Measurements from ENCODE around the gene KCNA10. TPM values are rescaled to one million over a fixed set of nuclear protein-coding genes. Genes with fewer than 3 reads are reported as not detected.
A peak's percentile ranks its signal among the peaks of the same experiment; 100 is the strongest.

Gene KCNA10
- total RNA-seq, 1 donor from 2014 or later, result not detected

DNA sequence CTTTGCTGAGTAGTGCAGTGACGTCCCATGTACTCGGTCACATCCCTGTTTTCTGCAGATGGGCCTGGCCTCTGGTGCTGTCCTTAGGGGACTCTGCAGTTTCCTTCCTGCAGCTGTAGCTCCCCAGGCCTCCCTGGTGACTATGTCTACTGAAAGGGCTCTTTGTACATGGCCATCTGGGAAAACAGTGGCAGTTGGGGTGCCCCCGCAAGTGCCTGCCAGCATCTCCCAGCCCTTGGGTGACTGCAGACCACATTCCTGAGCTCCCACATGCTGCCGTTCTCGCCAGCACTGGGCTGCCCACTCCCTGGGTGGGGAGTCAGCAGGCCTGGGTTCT is 37.5 kb upstream of the KCNA10 start:
- no peak for DNase-seq (ENCODE audit: low read depth)
- TF ChIP-seq, protein P1, sequence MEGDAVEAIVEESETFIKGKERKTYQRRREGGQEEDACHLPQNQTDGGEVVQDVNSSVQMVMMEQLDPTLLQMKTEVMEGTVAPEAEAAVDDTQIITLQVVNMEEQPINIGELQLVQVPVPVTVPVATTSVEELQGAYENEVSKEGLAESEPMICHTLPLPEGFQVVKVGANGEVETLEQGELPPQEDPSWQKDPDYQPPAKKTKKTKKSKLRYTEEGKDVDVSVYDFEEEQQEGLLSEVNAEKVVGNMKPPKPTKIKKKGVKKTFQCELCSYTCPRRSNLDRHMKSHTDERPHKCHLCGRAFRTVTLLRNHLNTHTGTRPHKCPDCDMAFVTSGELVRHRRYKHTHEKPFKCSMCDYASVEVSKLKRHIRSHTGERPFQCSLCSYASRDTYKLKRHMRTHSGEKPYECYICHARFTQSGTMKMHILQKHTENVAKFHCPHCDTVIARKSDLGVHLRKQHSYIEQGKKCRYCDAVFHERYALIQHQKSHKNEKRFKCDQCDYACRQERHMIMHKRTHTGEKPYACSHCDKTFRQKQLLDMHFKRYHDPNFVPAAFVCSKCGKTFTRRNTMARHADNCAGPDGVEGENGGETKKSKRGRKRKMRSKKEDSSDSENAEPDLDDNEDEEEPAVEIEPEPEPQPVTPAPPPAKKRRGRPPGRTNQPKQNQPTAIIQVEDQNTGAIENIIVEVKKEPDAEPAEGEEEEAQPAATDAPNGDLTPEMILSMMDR (conservative IDR thresholded peaks at IDR 0.05; ENCODE audit: low read depth, low read length), result no peak

DNA sequence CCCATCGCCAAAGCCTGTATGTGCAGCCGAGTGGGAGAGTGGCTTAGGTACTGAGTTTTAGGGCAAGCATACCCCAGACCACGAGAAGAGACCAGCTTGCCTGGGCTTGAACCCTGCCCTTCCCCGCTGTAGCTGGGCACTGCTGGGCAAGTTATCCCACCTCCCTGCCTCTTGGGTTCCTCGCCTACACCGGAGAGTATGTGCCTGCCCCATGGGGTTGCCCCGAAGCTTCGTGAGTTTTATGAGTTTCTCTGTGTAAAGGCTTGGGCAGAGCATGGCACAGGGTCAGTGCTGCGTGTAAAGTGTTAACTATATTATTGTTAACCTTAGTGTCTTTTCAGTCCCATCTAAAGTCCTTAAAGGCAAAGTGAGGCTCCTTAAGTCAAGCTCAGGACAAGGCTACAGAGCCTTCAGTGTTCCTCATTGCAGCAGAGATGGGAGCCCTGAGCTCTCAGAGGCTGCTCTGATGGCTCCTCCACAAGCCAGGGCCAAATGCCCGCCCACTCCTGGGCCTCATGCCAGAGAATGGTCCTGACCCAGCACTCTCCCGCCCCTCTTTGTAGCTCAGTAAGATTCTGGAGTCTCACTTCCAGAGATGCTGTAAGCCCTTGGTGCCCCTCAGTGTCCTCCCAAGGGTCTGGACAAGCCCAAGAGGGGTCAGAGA is 37.0 kb upstream of the KCNA10 start:
- TF ChIP-seq, protein P1 (conservative IDR thresholded peaks at IDR 0.05; ENCODE audit: low read depth, low read length), result no peak
- DNase-seq (ENCODE audit: low read depth), result no peak
- no peak overlapping the region for H3K4me3 ChIP-seq (ENCODE audit: low read depth, low read length)

More for the DNA sequence above, 37.5 kb upstream of the KCNA10 start:
- no peak overlapping the region for H3K4me3 ChIP-seq (ENCODE audit: low read depth, low read length)

GRCh38 chr1:110554871-110555801 is 36.2 kb upstream of the KCNA10 start:
- no peak for DNase-seq (ENCODE audit: low read depth)
- no peak overlapping the region for H3K4me3 ChIP-seq (ENCODE audit: low read depth, low read length)
- TF ChIP-seq, protein P1 (conservative IDR thresholded peaks at IDR 0.05; ENCODE audit: low read depth, low read length), result peak; percentile 52

DNA sequence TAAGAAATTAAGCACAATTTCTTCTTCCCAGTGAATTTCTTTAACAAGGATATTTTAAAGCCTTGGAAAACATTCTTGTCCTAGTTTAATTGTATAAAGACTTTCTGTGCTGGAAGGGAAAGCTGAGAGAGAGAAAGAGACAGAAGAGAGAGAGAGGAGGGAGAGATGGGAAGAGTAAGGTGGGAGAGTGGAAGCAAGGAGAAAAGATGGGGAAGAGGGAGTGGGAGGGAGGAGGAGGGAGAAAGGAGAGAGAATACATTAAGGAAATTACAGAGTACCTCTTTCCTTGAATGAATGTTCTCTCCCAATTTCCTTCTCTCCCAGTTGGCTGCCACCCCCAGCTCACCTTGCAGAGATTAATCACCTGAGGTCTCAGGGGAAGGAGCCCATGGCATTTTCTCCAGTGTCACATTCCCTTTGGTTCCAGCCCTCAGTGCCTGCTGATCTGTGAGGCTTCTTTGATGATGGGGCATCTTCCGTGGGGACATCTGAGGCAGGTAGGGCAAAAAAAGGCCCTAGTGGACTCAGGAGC is 32.4 kb upstream of the KCNA10 start:
- no peak for DNase-seq (ENCODE audit: low read depth)
- TF ChIP-seq, protein P1 (conservative IDR thresholded peaks at IDR 0.05; ENCODE audit: low read depth, low read length), result no peak
- no peak overlapping the region for H3K4me3 ChIP-seq (ENCODE audit: low read depth, low read length)

DNA sequence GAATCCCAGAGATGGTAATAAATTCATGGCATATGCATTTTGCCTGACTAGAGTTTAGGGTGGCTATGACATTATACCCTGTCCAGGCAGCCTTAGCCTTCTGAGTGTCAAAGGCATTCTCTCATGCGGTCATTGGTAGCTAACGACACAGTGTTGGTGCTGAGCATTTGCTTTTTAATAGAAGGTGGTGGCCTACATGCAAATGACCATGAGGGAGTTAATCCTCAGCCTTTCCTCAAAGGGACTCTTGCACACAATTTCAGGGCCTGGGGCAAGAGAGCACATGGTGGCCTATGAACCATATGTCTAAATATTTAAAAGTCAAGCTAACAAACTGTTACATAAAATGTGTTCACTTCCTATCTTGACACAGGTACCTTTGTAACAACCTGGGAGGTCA is 30.9 kb upstream of the KCNA10 start:
- TF ChIP-seq, protein P1 (conservative IDR thresholded peaks at IDR 0.05; ENCODE audit: low read depth, low read length), result no peak
- DNase-seq (ENCODE audit: low read depth), result no peak

DNA sequence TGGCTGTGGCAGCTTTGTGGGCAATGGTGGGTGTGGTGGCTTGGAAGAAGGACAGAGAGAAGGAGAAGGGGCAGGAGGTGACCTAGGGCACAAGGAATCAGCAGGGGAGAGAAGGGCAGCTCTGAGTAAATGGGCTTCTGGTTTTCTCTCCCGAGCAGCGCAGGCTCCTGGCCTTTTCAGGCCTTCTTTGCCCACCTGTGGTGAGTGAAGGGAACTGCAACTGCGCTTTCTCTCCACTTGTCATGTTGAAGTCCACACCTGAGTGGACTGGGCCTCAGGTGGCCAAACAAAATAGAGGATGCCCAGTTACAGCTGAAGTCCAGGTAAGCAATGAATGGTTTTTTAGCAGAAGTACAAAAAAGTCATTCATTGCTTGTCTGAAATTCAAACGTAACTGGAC is 29.4 kb upstream of the KCNA10 start:
- no peak overlapping the region for H3K4me3 ChIP-seq (ENCODE audit: low read depth, low read length)
- DNase-seq (ENCODE audit: low read depth), result no peak

More for the DNA sequence above, 30.9 kb upstream of the KCNA10 start:
- H3K4me3 ChIP-seq (ENCODE audit: low read depth, low read length), result no peak overlapping the region

More for the DNA sequence above, 29.4 kb upstream of the KCNA10 start:
- TF ChIP-seq, protein P1 (conservative IDR thresholded peaks at IDR 0.05; ENCODE audit: low read depth, low read length), result peak; percentile 65

Measured in epithelial cell of proximal tubule (primary cell).